Neural crest cell (in vitro differentiated cells): Measurements from ENCODE around the gene CHCT1. TPM values are rescaled to one million over a fixed set of nuclear protein-coding genes. Genes with fewer than 3 reads are reported as not detected.
"Not testable (repeated sequence)": the region's sequence is repeated elsewhere in the genome, so short reads cannot be mapped to it uniquely, and the experiment has no call there.

Experiments
- DNase-seq: peaks from one replicate; pipeline ENCODE4 v3.0.0; 2021; ENCODE audit warnings: low read depth, mixed read lengths, low spot score
- H3K27ac Mint-ChIP-seq: one replicate; pipeline ENCODE4 v1.8.0; 2021; ENCODE audit warnings: mild to moderate bottlenecking, mixed read lengths; ENCODE audit not compliant: unreplicated experiment
- H3K27me3 Mint-ChIP-seq: 2 replicates; pipeline ENCODE4 v1.8.0; 2021; ENCODE audit warnings: low read depth, mild to moderate bottlenecking, mixed read lengths
- H3K36me3 Mint-ChIP-seq: 2 replicates; pipeline ENCODE4 v1.8.0; 2021; ENCODE audit warnings: low read depth, mild to moderate bottlenecking, mixed read lengths
- H3K4me1 Mint-ChIP-seq: 2 replicates; pipeline ENCODE4 v1.8.0; 2021; ENCODE audit warnings: mixed read lengths
- H3K4me3 Mint-ChIP-seq: one replicate; pipeline ENCODE4 v1.8.0; 2021; ENCODE audit warnings: mild to moderate bottlenecking, mixed read lengths
- H3K9me3 Mint-ChIP-seq: 2 replicates; pipeline ENCODE4 v1.8.0; 2021; ENCODE audit warnings: mixed read lengths
- total RNA-seq: library from RNA; stranded (reverse); gene quantifications from 2 replicates; pipeline ENCODE4 v1.2.1, GENCODE V29; 2021
- TF ChIP-seq, protein P1 (sequence below): fragments of 200-600 bp; sonication (generic); conservative IDR thresholded peaks from 2 replicates; pipeline ENCODE4 v1.5.0; 2021; ENCODE audit warnings: antibody characterized with exemption, mild to moderate bottlenecking

The CHCT1 gene
- total RNA-seq, 1 donor from 2014 or later = not detected

- TF ChIP-seq, protein P1, sequence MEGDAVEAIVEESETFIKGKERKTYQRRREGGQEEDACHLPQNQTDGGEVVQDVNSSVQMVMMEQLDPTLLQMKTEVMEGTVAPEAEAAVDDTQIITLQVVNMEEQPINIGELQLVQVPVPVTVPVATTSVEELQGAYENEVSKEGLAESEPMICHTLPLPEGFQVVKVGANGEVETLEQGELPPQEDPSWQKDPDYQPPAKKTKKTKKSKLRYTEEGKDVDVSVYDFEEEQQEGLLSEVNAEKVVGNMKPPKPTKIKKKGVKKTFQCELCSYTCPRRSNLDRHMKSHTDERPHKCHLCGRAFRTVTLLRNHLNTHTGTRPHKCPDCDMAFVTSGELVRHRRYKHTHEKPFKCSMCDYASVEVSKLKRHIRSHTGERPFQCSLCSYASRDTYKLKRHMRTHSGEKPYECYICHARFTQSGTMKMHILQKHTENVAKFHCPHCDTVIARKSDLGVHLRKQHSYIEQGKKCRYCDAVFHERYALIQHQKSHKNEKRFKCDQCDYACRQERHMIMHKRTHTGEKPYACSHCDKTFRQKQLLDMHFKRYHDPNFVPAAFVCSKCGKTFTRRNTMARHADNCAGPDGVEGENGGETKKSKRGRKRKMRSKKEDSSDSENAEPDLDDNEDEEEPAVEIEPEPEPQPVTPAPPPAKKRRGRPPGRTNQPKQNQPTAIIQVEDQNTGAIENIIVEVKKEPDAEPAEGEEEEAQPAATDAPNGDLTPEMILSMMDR = no peak
- no peak for DNase-seq
- no peak overlapping the region for H3K27ac Mint-ChIP-seq
- H3K4me1 Mint-ChIP-seq = peaks cover 4% of the 10 kb centered on the region
- no peaks in the 10 kb centered on the region for H3K36me3 Mint-ChIP-seq
- H3K4me3 Mint-ChIP-seq = no peak overlapping the region
- H3K9me3 Mint-ChIP-seq = peaks cover 4% of the 10 kb centered on the region
- peaks cover 2% of the 10 kb centered on the region for H3K27me3 Mint-ChIP-seq
These were observed 4.3 kb downstream of the CHCT1 start for GRCh38 chr17:60426596-60426995.

DNA sequence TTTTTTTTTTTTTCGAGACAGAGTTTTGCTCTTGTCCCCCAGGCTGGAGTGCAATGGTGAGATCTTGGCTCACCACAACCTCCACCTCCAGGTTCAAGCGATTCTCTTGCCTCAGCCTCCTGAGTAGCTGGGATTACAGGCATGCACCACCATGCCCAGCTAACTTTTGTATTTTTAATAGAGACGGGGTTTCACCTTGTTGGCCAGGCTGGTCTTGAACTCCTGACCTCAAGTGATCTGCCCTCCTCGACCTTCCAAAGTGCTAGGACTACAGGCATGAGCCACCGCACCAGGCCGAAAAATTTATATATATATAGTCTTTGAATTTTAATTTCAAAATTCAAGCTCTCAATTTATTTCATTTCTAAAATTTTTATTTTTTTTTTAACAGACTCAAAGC lies 6.2 kb downstream of the CHCT1 start:
- not testable (repeated sequence) for H3K4me1 Mint-ChIP-seq, H3K27me3 Mint-ChIP-seq, H3K9me3 Mint-ChIP-seq, H3K4me3 Mint-ChIP-seq, H3K36me3 Mint-ChIP-seq, H3K27ac Mint-ChIP-seq, DNase-seq

GRCh38 chr17:60430561-60430960 lies 8.3 kb downstream of the CHCT1 start:
- not testable (repeated sequence) for H3K4me3 Mint-ChIP-seq, H3K27ac Mint-ChIP-seq, H3K4me1 Mint-ChIP-seq, H3K36me3 Mint-ChIP-seq, H3K9me3 Mint-ChIP-seq, DNase-seq, H3K27me3 Mint-ChIP-seq

DNA sequence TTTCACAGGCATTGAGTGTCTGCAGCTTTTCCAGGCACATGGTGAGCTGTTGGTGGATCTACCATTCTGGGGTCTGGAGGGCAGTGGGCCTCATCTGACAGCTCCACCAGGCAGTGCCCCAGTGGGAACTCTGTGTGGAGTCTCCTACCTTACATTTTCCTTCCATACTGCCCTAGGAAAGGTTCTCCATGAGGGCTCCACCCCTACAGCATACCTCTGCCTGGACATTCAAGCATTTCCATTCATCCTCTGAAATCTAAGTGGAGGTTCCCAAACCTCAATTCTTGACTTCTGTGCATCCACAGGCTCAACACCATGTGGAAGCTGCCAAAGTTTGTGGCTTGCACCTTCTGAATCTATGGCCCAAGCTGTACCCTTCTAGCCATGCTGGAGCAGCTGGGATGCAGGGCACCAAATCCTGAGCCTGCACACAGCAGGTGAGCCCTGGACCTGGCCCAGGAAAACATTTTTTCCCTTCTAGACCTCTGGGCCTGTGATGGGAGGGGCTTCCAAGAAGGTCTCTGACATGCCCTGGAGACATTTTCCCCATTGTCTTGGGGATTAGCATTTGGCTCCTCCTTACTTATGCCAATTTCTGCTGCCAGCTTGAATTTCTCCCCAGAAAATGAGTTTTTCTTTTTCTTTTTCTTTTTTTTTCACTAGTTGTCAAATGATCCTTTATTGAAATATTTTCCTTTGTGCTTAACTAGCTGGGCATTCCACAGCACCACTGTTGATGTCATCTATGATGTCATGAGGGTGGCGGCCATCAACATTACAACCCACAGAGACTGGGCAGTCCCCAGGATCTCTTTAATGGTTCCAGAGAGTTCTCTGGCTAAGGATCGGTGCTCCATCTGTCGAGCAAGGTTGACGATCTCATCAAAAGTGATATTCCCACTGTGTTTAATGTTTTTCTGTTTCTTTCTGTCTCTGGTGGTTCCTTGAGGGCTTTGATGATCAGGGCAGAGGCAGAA lies 11.0 kb downstream of the CHCT1 start:
- H3K4me1 Mint-ChIP-seq, H3K27me3 Mint-ChIP-seq, H3K9me3 Mint-ChIP-seq, DNase-seq, H3K4me3 Mint-ChIP-seq, H3K27ac Mint-ChIP-seq, H3K36me3 Mint-ChIP-seq: not testable (repeated sequence)

GRCh38 chr17:60435244-60436167 lies 13.2 kb downstream of the CHCT1 start:
- Mint-ChIP-seq H3K27me3 (no peaks in the 10 kb centered on the region), H3K4me1 (peaks cover 5% of the 10 kb centered on the region), H3K27ac (no peak overlapping the region), H3K36me3 (peaks cover 2% of the 10 kb centered on the region), H3K4me3 (no peak overlapping the region), H3K9me3 (peaks cover 6% of the 10 kb centered on the region)
- DNase-seq = peak; percentile 57
- TF ChIP-seq, protein P1 = peak; percentile 92

DNA sequence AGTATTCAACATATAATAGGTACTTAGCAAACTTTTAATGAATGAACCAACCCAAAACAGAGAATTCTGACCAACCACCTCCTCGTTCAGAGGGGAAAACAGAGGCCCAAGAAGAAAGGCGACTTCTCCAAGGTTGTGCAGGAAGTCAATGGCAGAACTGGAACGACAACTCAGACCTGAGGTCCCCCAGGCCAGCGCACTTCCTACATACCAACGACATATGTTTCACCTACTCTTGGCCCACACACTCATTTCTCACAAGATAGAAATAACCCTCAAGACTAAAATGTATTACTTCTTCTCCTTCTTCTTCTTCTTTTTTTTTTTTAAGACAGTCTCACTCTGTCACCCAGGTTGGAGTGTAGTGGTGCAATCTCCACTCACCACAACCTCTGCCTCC lies 14.4 kb downstream of the CHCT1 start:
- H3K4me3 Mint-ChIP-seq = no peak overlapping the region
- H3K9me3 Mint-ChIP-seq = peaks cover 2% of the 10 kb centered on the region
- TF ChIP-seq, protein P1 = no peak
- H3K36me3 Mint-ChIP-seq = peaks cover 2% of the 10 kb centered on the region
- DNase-seq = no peak
- H3K4me1 Mint-ChIP-seq = peaks cover 5% of the 10 kb centered on the region
- H3K27me3 Mint-ChIP-seq = no peaks in the 10 kb centered on the region
- H3K27ac Mint-ChIP-seq = no peak overlapping the region
